Coronary artery (tissue), 2 donors: ENCODE results near the gene ATXN2.

ENCODE experiments used
- DNase-seq: peaks from one replicate; pipeline ENCODE4 v3.0.0-alpha.2; 2017; ENCODE audit warnings: low spot score
- H3K27ac ChIP-seq, 2 donors: fragments of 200-600 bp; sonication (generic); one replicate each; pipeline ENCODE4 v1.5.1; 2016 to 2019
- H3K4me3 ChIP-seq: fragments of 200-600 bp; sonication (generic); 2 replicates; pipeline ENCODE4 v1.5.1; 2016; ENCODE audit warnings: mild to moderate bottlenecking, moderate library complexity
- CTCF ChIP-seq: fragments of 200-600 bp; sonication (generic); IDR thresholded peaks from one replicate; pipeline ENCODE4 v1.5.1; 2019; ENCODE audit warnings: antibody characterized with exemption

ATXN2 gene

GRCh38 chr12:111430433-111431353, 168.4 kb downstream of the ATXN2 start:
- H3K4me3 ChIP-seq: peak overlapping the region; percentile 6
- no peak for DNase-seq
- TF ChIP-seq CTCF: no peak
- H3K27ac ChIP-seq: peak overlapping the region; percentile 50 to 58

GRCh38 chr12:111429828-111430432, 169.2 kb downstream of the ATXN2 start:
- DNase-seq: no peak
- TF ChIP-seq CTCF: no peak
- Histone ChIP-seq H3K4me3 (peak overlapping the region; percentile 12), H3K27ac (peak overlapping the region; percentile 50 to 58)

GRCh38 chr12:111428728-111429175, 170.4 kb downstream of the ATXN2 start:
- Histone ChIP-seq H3K4me3 (no peak overlapping the region), H3K27ac (peak overlapping the region in 1 of 2 donors; percentile 66)
- no peak for DNase-seq
- no peak for TF ChIP-seq CTCF

GRCh38 chr12:111428081-111428727, 170.9 kb downstream of the ATXN2 start:
- Histone ChIP-seq H3K27ac (peak overlapping the region in 1 of 2 donors; percentile 66), H3K4me3 (no peak overlapping the region)
- no peak for TF ChIP-seq CTCF

GRCh38 chr12:111427417-111428074, 171.6 kb downstream of the ATXN2 start:
- Histone ChIP-seq H3K4me3 (no peak overlapping the region), H3K27ac (peak overlapping the region in 1 of 2 donors; percentile 66)
- DNase-seq: no peak
- no peak for TF ChIP-seq CTCF

More at GRCh38 chr12:111428081-111428727, 170.9 kb downstream of the ATXN2 start:
- DNase-seq: no peak

- no peak for DNase-seq
- Histone ChIP-seq H3K27ac (no peak overlapping the region), H3K4me3 (no peak overlapping the region)
- no peak for TF ChIP-seq CTCF
Measured at GRCh38 chr12:111426344-111427185, 172.6 kb downstream of the ATXN2 start.
